CD14-positive monocyte (primary cell): ENCODE results near the gene SUPV3L1. TPM values are rescaled to one million over a fixed set of nuclear protein-coding genes. Genes with fewer than 3 reads are reported as not detected.

Source experiments
- DNase-seq, 3 donors: peaks; one replicate each; pipeline ENCODE4 v3.0.0-alpha.2; 2011 to 2022
- H2AFZ ChIP-seq: 2 replicates; pipeline ENCODE4 v1.6.0; 2012; ENCODE audit warnings: mild to moderate bottlenecking, low read depth, low read length, inconsistent platforms; ENCODE audit not compliant: insufficient read depth, poor library complexity, severe bottlenecking
- H3K27ac ChIP-seq, 2 donors: 1 replicate in 1 of 2; 2 replicates in 1 of 2; pipeline ENCODE4 v1.5.1; 2012 to 2013; ENCODE audit warnings: low read length in 2 of 2, control low read depth in 1 of 2, inconsistent platforms in 1 of 2, low read depth in 1 of 2, mild to moderate bottlenecking in 1 of 2
- H3K27me3 ChIP-seq, 2 donors: one replicate each; pipeline versions ENCODE4 v1.6.0 to v1.6.1; 2011 to 2013; ENCODE audit warnings: low read length in 2 of 2; ENCODE audit not compliant: control insufficient read depth in 2 of 2, insufficient read depth in 2 of 2
- H3K36me3 ChIP-seq, 2 donors: replicated peaks in 1 of 2; 1 replicate in 1 of 2; 2 replicates in 1 of 2; pipeline versions ENCODE4 v1.5.1 to v1.6.1; 2012 to 2013; ENCODE audit warnings: low read length in 2 of 2, control low read depth in 1 of 2, inconsistent platforms in 1 of 2, mild to moderate bottlenecking in 1 of 2; ENCODE audit not compliant: insufficient read depth in 2 of 2, control insufficient read depth in 1 of 2
- H3K4me1 ChIP-seq, 2 donors: 1 replicate in 1 of 2; 2 replicates in 1 of 2; pipeline versions ENCODE4 v1.5.1 to v1.6.1; 2012 to 2013; ENCODE audit warnings: low read length in 2 of 2, control low read depth in 1 of 2, inconsistent platforms in 1 of 2, mild to moderate bottlenecking in 1 of 2, moderate library complexity in 1 of 2; ENCODE audit not compliant: insufficient read depth in 2 of 2, control insufficient read depth in 1 of 2
- H3K4me2 ChIP-seq: replicated peaks from 2 replicates; pipeline ENCODE3; 2012; ENCODE audit warnings: low read length, moderate library complexity, mild to moderate bottlenecking; ENCODE audit not compliant: poor library complexity, severe bottlenecking; ENCODE audit errors: extremely low read depth
- H3K4me3 ChIP-seq, 3 experiments: fragments of 200-600 bp in 1 of 3; sonication (generic) in 1 of 3; replicated peaks in 1 of 3; 1 replicate in 2 of 3; 2 replicates in 1 of 3; pipeline ENCODE4 v1.5.1; 2011 to 2013; ENCODE audit warnings: low read length in 3 of 3, mild to moderate bottlenecking in 3 of 3, control low read depth in 2 of 3, low read depth in 2 of 3, inconsistent platforms in 1 of 3, moderate library complexity in 1 of 3
- H3K79me2 ChIP-seq: 2 replicates; pipeline ENCODE4 v1.6.0; 2012; ENCODE audit warnings: mild to moderate bottlenecking, control low read depth, inconsistent platforms, low read length, moderate library complexity; ENCODE audit not compliant: insufficient read depth
- H3K9ac ChIP-seq: 2 replicates; pipeline ENCODE4 v1.6.0; 2017; ENCODE audit warnings: low read length, mild to moderate bottlenecking; ENCODE audit not compliant: insufficient read depth, poor library complexity, severe bottlenecking
- H3K9me3 ChIP-seq, 2 donors: replicated peaks in 1 of 2; 1 replicate in 1 of 2; 2 replicates in 1 of 2; pipeline versions ENCODE4 v1.5.1 to v1.6.1; 2012 to 2013; ENCODE audit warnings: low read length in 2 of 2, control low read depth in 1 of 2; ENCODE audit not compliant: control insufficient read depth in 1 of 2, insufficient read depth in 1 of 2
- H4K20me1 ChIP-seq: 2 replicates; pipeline ENCODE4 v1.6.0; 2012; ENCODE audit warnings: mild to moderate bottlenecking, low read length, control low read depth, moderate library complexity; ENCODE audit not compliant: insufficient read depth
- H3K27ac Mint-ChIP-seq, 7 donors: one replicate each; pipeline ENCODE4 v1.8.0; 2020; ENCODE audit warnings: mild to moderate bottlenecking in 7 of 7, mixed read lengths in 7 of 7, moderate library complexity in 6 of 7, inconsistent platforms in 2 of 7
- H3K27me3 Mint-ChIP-seq, 3 donors: one replicate each; pipeline ENCODE4 v1.8.0; 2021 to 2022; ENCODE audit warnings: low read depth in 3 of 3, mild to moderate bottlenecking in 3 of 3, mixed read lengths in 3 of 3, moderate library complexity in 3 of 3, inconsistent platforms in 1 of 3
- H3K36me3 Mint-ChIP-seq, 2 donors: one replicate each; pipeline ENCODE4 v1.8.0; 2020; ENCODE audit warnings: mixed read lengths in 2 of 2, inconsistent platforms in 1 of 2, mild to moderate bottlenecking in 1 of 2
- H3K4me1 Mint-ChIP-seq: one replicate; pipeline ENCODE4 v1.8.0; 2020; ENCODE audit warnings: mild to moderate bottlenecking, mixed read lengths
- H3K4me3 Mint-ChIP-seq, 2 donors: one replicate each; pipeline ENCODE4 v1.8.0; 2020; ENCODE audit warnings: mild to moderate bottlenecking in 2 of 2, mixed read lengths in 2 of 2, moderate library complexity in 1 of 2
- H3K9me3 Mint-ChIP-seq, 7 donors: one replicate each; pipeline ENCODE4 v1.8.0; 2020 to 2022; ENCODE audit warnings: mixed read lengths in 7 of 7, mild to moderate bottlenecking in 6 of 7, moderate library complexity in 6 of 7, inconsistent platforms in 2 of 7
- CTCF ChIP-seq: fragments of 200-600 bp; IDR thresholded peaks from one replicate; pipeline ENCODE4 v1.8.0; 2022; ENCODE audit warnings: antibody characterized with exemption, mild to moderate bottlenecking
- WGBS: methylation state at CpG from one replicate; pipeline ENCODE4 v1.1.5; 2013; ENCODE audit warnings: missing lambda C conversion rate; ENCODE audit not compliant: insufficient coverage; 5-methylcytosine and 5-hydroxymethylcytosine counted together
- intact Hi-C, 2 donors: fragments of 100-400 bp; cut with micrococcal nuclease; formaldehyde crosslinking; loops; one replicate each; pipeline versions ENCODE4 v1.15.0 to v1.15.1; 2023
- polyA plus RNA-seq, 3 donors: library from polyadenylated mRNA; depleted of rRNA in 1 of 3; unstranded in 2 of 3; stranded (reverse) in 1 of 3; fragments of 300-500 nt in 2 of 3; fragments of >200 nt in 1 of 3; fragmentation: Illumina TruSeq in 2 of 3; gene quantifications; 1 replicate in 2 of 3; 2 replicates in 1 of 3; pipeline ENCODE4 v1.2.3, GENCODE V29; 2012 to 2021

Gene SUPV3L1
- polyA plus RNA-seq, 3 donors = 6.8 to 18.8 (median 7.3) TPM

- Histone ChIP-seq H3K27me3 (no peaks in the 10 kb centered on the region), H4K20me1 (no peaks in the 10 kb centered on the region), H2AFZ (no peak overlapping the region), H3K36me3 (no peaks in the 10 kb centered on the region), H3K4me1 (peaks cover 10 to 16% of the 10 kb centered on the region in 2 donors), H3K79me2 (no peaks in the 10 kb centered on the region), H3K4me3 (no peak overlapping the region), H3K4me2 (no peak overlapping the region), H3K27ac (no peak overlapping the region), H3K9ac (no peak overlapping the region), H3K9me3 (no peaks in the 10 kb centered on the region)
- Mint-ChIP-seq H3K9me3 (peaks cover 0 to 2% (median 0%) of the 10 kb centered on the region in 7 donors), H3K36me3 (no peaks in the 10 kb centered on the region), H3K4me1 (peaks cover 14% of the 10 kb centered on the region), H3K27me3 (peaks cover 2 to 5% (median 3%) of the 10 kb centered on the region in 3 donors), H3K4me3 (no peak overlapping the region), H3K27ac (no peak overlapping the region)
- intact Hi-C loops = no loop called here
- no peak for DNase-seq
- TF ChIP-seq CTCF = no peak
- WGBS = 93% methylated on average over 4 of the region's 11 CpGs
These were observed 62.2 kb downstream of the SUPV3L1 start for GRCh38 chr10:69242040-69242851.

- H3K36me3 ChIP-seq = no peaks in the 10 kb centered on the region
- WGBS = 90% methylated on average over 4 of the region's 5 CpGs
These were observed 62.8 kb downstream of the SUPV3L1 start for GRCh38 chr10:69242852-69243212.

More at GRCh38 chr10:69242852-69243212, 62.8 kb downstream of the SUPV3L1 start:
- no peak overlapping the region for H3K4me3 Mint-ChIP-seq
- no peaks in the 10 kb centered on the region for H3K27me3 ChIP-seq
- no peaks in the 10 kb centered on the region for H4K20me1 ChIP-seq
- H3K27ac ChIP-seq = no peak overlapping the region
- DNase-seq = no peak
- H3K9me3 ChIP-seq = no peaks in the 10 kb centered on the region
- no peak overlapping the region for H3K27ac Mint-ChIP-seq
- no peak overlapping the region for H2AFZ ChIP-seq
- peaks cover 2 to 6% (median 3%) of the 10 kb centered on the region in 3 donors for H3K27me3 Mint-ChIP-seq
- TF ChIP-seq CTCF = no peak
- peaks cover 10% of the 10 kb centered on the region for H3K4me1 Mint-ChIP-seq
- no peak overlapping the region for H3K9ac ChIP-seq
- H3K9me3 Mint-ChIP-seq = peaks cover 0 to 2% (median 0%) of the 10 kb centered on the region in 7 donors
- H3K4me1 ChIP-seq = peaks cover 8 to 13% of the 10 kb centered on the region in 2 donors
- no peak overlapping the region for H3K4me3 ChIP-seq
- no peaks in the 10 kb centered on the region for H3K36me3 Mint-ChIP-seq
- no peak overlapping the region for H3K4me2 ChIP-seq
- intact Hi-C loops = no loop called here
- H3K79me2 ChIP-seq = no peaks in the 10 kb centered on the region
